ENCODE data around the gene TMEM187. TPM values are rescaled to one million over a fixed set of nuclear protein-coding genes. Genes with fewer than 3 reads are reported as not detected.
A peak's percentile ranks its signal among the peaks of the same experiment; 100 is the strongest.

TMEM187 gene
- total RNA-seq, 2 donors from 2014 or later: 5.1 to 6.4 TPM

DNA sequence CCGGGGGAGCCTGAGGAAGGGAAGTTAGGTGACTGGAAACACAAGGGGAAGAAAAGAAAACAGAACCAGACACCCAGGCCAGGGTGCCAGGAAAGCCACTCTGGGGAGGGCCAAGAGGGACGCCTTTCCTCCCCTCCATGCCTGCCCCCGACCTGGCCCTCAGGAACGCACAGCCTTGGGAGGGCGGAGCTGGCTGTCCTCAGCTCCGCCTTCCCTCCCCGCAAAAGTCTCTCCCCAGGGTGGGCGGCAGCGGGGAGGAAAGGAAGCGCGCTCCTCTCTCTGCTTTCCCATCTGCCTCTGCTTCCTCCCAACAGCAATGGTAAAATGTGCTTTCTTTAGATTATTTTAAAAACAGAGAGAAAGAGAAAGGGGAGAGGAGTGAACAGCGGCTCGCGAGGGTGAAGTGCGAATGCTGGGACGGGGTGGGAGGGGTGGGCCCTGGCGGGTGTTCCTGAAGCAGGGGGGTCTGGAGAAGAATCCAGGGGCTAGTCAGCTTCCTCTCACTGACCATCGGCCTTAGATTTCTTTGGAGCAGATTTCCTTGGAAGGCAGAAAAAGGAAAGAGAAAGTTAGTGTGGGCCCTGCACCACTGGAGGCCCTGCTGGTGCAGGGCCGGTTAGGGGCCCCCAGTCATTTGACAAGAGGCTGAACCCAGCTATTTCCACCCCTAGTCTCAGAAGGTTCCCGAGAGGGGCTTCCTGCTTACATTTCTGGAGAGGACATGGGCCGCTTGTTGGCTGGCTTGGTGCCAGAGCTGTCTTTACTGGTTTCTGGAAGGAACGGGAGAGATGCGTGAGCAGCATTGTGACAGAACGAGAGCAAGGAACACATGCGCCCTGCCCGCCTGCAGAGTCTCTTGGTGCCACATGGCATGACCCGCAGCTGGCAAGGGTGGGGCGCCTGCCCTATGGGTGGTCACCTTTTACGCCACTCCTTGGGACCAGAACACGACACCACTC is 23.4 kb upstream of the TMEM187 start:
- Mint-ChIP-seq H3K9me3 (no peaks in the 10 kb centered on the region), H3K27ac (peak overlapping the region; percentile 46 to 87), H3K36me3 (peaks cover 6 to 7% of the 10 kb centered on the region in 2 donors)
- no peak for ATAC-seq
- DNase-seq (ENCODE audit: low spot score in 2 of 2): no peak

DNA sequence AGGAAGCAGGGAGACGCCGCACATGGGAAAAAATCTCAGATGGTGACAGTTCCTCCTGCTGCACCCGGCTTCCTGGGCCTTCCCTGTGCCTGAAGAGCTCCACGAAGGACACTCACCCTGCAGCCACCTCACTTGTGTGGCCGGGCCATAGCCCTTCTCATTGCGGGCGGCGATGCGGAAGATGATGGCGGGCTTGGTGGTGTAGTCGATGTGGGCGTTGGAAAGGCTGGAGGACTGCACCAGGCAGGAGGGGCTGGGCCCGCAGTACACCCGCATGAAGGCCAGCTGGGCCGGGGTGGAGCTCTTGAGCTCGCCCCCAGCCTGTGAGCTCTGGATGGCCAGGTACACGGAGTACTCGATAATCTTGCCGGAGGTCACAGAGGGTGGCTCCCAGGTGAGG is 22.4 kb upstream of the TMEM187 start:
- H3K27ac Mint-ChIP-seq: peak overlapping the region in 1 of 2 donors; percentile 46
- ATAC-seq: no peak
- peaks cover 6 to 7% of the 10 kb centered on the region in 2 donors for H3K36me3 Mint-ChIP-seq
- no peaks in the 10 kb centered on the region for H3K9me3 Mint-ChIP-seq
- no peak for DNase-seq (ENCODE audit: low spot score in 2 of 2)

DNA sequence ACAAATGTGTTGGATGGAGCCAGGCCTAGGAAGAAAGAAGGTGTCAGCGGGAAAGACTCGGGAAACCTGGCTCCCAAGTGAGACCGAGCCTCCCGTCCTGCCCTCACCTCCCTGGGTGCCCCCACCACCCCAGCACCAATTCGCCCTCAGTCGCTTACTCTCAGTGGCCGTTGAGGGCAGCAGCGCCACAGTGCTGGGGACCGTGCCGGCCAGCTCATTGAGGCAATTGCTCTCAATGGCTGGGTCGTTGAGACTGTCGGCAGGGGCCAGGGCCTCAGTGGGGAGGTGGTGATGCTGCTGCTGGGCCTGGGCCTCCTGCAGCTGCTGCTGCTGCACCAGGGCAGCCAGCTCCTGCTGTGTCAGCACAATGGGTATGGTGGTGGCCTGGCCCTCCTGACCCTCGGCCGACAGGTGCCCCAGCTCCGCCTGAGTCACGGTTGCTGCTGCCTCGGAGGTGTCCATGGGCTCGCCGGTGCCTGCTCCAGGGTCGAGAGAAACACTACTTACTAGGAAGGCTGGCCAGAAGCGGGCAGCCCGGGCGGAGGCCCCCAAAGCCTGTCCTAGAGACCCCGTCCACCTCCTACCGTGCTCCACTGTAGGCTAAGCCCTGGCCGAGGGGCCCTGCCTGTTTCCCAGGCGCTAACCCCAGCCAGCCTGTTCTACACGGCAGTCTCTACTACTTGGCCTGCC is 20.7 kb upstream of the TMEM187 start:
- ATAC-seq (no peak), DNase-seq (ENCODE audit: low spot score in 2 of 2) (no peak)
- no peak overlapping the region for H3K27ac Mint-ChIP-seq
- peaks cover 6 to 7% of the 10 kb centered on the region in 2 donors for H3K36me3 Mint-ChIP-seq
- H3K9me3 Mint-ChIP-seq: no peaks in the 10 kb centered on the region

DNA sequence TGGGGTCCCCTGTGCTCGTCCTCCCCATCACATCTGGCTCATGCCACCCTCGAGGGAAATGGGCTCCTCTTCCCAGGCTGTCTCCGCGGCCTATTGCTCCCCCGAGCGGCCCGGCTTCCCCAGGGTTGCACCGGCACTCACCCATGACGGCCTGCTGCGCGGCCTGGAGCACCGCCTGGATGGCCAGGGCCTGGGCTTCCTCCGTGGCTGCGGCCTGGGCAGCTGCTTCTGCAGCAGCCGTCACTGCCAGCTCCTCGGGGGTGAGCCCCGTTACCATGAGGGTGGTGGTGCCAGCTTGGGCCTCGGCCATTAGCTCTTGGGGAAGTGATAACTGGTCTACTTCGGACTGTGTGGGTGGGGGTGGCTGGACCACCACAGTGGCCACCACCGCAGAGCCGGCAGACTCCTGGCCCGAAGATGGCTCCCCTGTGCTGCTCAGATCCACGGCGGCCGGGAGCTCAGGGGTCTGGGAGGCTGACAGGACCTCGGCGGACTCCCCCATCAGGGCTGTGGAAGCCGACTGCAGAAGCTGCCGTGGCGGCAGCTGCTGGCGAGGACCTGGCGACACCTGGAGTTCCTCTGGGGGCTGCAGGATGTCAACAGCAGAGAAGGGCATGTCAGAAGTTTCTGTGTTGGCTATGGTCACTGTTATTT is 20.1 kb upstream of the TMEM187 start:
- ATAC-seq (no peak), DNase-seq (ENCODE audit: low spot score in 2 of 2) (no peak)
- Mint-ChIP-seq H3K9me3 (no peaks in the 10 kb centered on the region), H3K36me3 (peaks cover 6 to 7% of the 10 kb centered on the region in 2 donors), H3K27ac (no peak overlapping the region)

DNA sequence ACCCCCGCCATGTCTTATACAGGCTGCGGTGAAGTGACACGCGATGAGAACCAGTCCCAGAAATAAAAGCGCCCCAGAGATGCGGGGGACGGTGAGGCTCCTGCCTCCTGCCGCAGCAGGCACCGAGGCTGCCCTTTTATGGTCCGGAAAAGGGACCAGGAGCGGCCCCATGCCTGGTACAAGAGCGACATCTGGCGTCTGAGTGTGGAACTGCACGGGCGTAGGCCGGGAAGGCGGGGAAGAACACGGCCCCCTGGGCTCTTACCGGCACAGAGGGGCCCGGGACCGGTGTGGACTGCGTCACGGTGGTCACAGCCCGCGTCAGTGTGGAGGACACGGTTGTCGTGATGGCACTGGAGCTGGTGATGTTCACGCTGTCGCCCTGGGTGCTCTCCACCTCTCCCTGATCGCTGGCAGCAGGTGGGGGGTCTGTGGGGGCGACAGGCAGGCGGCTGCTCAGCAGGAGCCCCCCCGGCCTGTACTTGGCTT is 19.2 kb upstream of the TMEM187 start:
- H3K27ac Mint-ChIP-seq: peak overlapping the region in 1 of 2 donors; percentile 74
- H3K36me3 Mint-ChIP-seq: peaks cover 6 to 7% of the 10 kb centered on the region in 2 donors

DNA sequence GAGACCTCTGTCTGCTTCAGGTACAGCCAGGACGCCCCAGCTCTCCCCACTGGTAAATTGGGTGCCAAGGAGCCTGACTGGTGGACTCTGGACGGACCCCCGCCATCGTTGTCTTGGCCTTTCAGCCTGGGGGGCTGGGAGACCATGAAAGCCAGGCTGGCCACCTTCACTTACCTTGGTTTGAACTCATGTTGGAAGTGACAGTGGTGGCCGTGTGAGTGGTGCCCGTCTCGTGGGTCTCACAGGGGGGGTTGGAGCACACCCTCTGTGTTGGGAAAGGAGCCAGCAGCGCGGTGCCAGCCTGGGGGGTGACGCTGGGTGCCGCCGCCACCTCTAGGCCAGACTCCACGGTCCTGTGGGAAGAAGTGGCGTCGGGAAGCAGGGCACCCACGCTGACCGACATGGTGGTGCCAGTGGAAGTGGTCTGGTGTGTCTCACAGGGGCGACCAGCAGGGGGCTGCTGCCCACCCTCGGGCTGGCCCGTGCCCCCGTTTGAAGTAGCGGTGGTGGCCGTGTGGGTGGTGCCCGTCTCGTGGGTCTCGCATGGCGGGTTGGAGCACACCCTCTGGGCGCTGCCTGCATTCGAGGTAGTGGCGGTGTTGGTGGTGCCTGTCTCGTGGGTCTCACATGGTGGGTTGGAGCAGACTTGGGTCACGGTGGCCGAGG is 18.5 kb upstream of the TMEM187 start:
- no peak for ATAC-seq
- Mint-ChIP-seq H3K27ac (peak overlapping the region in 1 of 2 donors; percentile 48), H3K9me3 (no peaks in the 10 kb centered on the region), H3K36me3 (peaks cover 6 to 7% of the 10 kb centered on the region in 2 donors)
- DNase-seq (ENCODE audit: low spot score in 2 of 2): no peak

More for the DNA sequence above, 19.2 kb upstream of the TMEM187 start:
- no peaks in the 10 kb centered on the region for H3K9me3 Mint-ChIP-seq
- ATAC-seq (peak; percentile 60 to 64), DNase-seq (ENCODE audit: low spot score in 2 of 2) (peak; percentile 68 to 82)

DNA sequence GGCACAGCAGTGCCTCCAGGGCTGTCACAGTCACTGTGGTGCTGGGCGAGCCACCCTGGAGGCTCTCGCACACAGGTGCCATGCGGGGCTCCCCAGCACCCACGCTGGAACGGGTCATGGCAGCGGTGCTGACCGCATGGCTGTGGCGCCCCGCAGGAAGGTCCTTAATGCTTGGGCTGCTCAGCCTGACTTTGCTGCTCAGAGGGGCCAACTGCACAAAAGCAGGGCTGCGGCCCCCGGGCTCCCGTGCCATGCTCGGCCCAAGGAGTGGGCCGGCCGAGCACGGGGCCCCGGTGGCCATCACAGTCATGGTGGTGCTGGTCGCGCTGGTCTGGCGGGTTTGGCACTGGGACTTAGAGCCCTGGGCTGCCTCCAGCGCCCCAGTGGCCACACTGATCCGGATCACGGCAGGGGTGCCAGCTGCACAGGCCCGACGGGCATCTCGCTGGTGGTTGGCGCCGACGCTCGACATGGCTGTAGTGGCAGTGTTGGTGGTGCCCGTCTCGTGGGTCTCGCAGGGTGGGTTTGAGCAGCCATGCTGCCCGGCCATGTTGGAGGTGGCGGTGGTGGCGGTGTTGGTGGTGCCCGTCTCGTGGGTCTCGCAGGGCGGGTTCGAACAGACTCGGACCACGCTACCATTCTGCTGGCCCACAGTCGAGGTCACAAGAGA is 17.9 kb upstream of the TMEM187 start:
- ATAC-seq (no peak), DNase-seq (ENCODE audit: low spot score in 2 of 2) (no peak)
- H3K36me3 Mint-ChIP-seq: peaks cover 6 to 7% of the 10 kb centered on the region in 2 donors
- H3K27ac Mint-ChIP-seq: peak overlapping the region in 1 of 2 donors; percentile 48
- no peaks in the 10 kb centered on the region for H3K9me3 Mint-ChIP-seq

DNA sequence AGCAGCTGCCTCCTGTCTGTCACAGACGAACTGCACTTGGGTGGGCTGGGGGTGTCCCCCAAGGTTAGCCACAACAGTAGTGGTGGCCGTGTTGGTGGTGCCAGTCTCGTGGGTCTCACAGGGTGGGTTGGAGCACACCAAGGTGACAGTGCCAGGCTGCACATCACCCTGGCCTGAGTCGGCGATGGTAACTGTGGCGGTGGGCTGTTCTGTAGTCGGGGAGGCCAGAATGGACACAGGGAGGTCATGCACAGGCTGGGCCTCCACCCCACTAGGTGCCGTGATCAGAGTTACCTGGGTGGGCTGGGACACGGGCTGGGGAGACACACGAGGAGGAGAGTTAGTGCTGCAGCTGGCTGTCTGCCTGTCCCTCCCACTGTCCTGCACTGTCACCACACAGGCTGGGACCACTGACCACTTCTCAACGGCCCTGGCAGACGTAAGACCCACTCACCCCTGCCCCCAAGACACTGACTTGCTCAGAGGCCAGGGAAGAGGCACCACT is 17.3 kb upstream of the TMEM187 start:
- DNase-seq (ENCODE audit: low spot score in 2 of 2) (no peak), ATAC-seq (no peak)
- H3K9me3 Mint-ChIP-seq: no peaks in the 10 kb centered on the region
- peaks cover 6 to 7% of the 10 kb centered on the region in 2 donors for H3K36me3 Mint-ChIP-seq
- no peak overlapping the region for H3K27ac Mint-ChIP-seq

DNA sequence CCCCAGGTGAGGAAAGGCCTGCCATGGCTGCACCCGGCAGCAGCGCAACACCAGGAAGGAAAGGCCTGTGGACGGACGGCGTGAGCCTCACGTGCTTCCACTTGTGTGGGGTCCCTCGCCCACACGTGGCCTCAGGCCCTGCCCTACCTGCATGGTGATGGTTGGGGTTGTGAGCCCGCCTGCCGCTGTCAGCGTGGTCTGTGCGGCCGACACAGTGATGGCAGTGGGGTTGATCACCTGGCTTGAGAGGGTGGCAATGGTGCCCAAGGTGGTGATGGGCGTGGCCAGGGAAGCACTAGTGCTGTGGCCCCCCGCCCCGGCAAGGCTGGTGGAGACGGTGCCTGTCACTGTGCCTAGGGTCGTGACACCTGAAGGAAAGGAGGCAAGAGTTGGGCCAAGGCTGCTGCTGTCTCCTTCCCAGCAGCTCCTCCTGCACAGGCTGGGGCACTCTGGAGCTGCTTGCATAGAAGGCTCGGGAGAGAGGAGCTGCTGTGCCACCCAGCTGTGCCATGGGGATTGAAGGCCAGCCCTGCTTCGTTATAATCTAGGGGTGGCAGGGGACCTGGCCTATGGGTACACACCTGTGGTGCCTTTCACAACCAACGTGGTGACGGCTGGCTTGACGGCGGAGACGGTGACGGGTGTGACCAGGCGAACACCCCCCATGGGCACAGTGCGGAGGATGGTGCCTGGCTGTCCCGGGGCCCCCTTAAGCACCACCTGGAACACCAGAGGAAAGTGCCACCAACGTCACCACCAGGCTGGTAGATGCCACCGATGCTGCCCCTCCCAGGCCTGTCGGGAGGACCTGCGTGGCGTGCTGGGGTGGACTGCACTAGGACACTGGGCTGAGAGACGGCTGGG is 16.3 kb upstream of the TMEM187 start:
- peaks cover 3% of the 10 kb centered on the region in 2 donors for H3K36me3 Mint-ChIP-seq
- no peak for DNase-seq (ENCODE audit: low spot score in 2 of 2)
- ATAC-seq: no peak
- H3K9me3 Mint-ChIP-seq: no peaks in the 10 kb centered on the region
- peak overlapping the region in 1 of 2 donors; percentile 63 for H3K27ac Mint-ChIP-seq

DNA sequence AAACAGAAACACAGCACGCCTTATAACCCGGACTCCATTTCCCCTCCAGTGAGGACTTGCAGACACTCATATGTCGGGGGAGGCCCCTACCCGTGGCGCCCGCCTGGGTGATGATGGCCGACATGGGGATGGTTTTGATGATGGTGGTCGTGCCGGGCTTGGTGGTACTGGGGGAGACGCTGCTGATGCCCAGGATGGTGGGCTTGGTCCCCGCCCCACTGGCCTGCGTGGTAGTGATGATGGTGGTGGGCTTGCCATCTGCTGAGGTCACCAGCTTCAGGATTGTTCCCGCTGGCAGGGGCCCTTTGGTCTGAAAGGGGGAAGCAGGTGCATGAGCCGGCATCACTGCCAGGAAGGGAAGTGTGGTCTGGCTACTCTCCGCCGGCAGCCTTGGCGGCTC is 15.3 kb upstream of the TMEM187 start:
- no peaks in the 10 kb centered on the region for H3K9me3 Mint-ChIP-seq
- no peak for ATAC-seq
- DNase-seq (ENCODE audit: low spot score in 2 of 2): no peak

DNA sequence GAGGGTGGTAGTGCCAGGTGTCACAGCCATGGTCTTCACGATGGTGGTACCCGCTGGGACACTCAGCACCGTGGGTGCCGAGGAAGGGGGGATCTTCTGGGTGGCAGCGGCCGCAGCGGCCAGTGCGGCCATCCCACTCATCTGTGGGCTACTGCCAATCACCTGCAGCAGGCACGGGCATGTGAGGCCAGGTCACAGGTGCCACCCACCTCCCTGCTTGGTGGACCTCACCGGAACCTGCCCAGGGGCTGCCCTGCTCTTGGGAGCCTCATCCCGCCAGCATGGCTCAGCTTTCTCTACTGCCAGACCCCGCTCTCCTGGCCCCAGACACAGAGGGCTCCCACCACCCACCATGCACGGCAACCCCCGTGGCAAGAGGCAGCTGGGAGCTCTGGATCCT is 13.9 kb upstream of the TMEM187 start:
- ATAC-seq: no peak
- DNase-seq (ENCODE audit: low spot score in 2 of 2): no peak
- no peaks in the 10 kb centered on the region for H3K9me3 Mint-ChIP-seq
- no peak overlapping the region for H3K27ac Mint-ChIP-seq
- no peaks in the 10 kb centered on the region for H3K36me3 Mint-ChIP-seq

More for the DNA sequence above, 15.3 kb upstream of the TMEM187 start:
- Mint-ChIP-seq H3K36me3 (no peaks in the 10 kb centered on the region), H3K27ac (no peak overlapping the region)

DNA sequence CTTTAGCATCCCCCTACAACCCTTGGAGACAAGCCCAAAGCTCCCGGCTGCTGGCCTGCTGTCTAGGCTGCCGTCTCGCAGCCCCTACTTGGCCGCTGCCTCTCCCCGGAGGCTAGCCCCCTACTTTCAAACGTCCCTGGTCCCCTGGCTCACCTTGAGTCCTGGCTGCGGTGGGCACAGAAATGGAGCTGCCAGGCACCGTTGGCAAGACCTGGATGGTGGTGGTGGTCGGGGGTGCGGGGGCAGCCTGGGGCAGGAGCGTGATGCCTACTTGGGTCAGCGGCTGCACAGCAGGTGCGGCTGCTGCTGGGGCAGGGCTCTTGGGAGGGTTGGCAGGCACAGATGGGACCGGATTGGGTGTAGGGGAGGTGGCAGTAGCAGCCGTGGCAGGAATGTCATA is 12.9 kb upstream of the TMEM187 start:
- Mint-ChIP-seq H3K36me3 (no peaks in the 10 kb centered on the region), H3K27ac (no peak overlapping the region), H3K9me3 (no peaks in the 10 kb centered on the region)
- DNase-seq (ENCODE audit: low spot score in 2 of 2): no peak
- ATAC-seq: no peak

DNA sequence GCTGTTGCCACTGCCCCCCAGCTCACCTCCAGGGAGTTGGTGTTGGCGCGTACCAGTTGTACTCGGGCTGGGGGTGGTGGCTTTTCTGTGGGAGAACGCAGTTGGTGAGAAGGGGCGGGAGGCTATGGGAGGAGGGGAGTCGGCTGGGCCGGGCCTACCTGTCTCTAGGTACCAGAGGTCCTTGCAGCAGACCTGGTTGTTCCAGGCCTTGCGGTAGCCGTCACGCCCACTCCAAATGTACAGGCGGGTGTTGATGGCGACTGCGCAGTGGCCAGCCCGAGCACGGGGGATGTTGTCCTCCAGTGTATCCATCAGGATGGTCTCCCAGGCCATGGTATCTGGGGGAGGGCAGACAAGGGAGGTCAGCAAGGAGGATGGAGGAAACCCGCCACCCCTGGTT is 12.5 kb upstream of the TMEM187 start:
- H3K9me3 Mint-ChIP-seq: no peaks in the 10 kb centered on the region
- no peaks in the 10 kb centered on the region for H3K36me3 Mint-ChIP-seq
- ATAC-seq (no peak), DNase-seq (ENCODE audit: low spot score in 2 of 2) (no peak)
- no peak overlapping the region for H3K27ac Mint-ChIP-seq

DNA sequence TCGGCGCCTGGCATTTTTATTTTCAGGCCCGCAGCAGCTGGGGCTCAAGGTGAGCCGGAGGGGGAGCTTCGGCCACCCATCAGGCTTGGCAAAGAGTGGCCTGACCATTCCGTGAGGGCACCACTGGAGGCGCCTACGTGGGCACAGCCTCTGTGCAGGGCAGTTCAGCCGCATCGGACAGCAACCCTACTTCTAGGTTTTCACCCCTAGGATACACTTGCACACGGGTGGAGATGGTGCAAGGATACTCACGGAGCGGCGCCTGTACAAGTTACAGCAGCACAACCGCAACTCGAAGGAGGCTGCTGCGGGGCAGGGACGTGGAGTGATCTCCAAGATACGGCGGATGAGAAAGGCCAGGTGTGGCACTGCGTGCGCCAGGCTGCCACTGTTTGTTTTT is 11.8 kb upstream of the TMEM187 start:
- Mint-ChIP-seq H3K27ac (no peak overlapping the region), H3K36me3 (no peaks in the 10 kb centered on the region), H3K9me3 (no peaks in the 10 kb centered on the region)
- no peak for ATAC-seq
- no peak for DNase-seq (ENCODE audit: low spot score in 2 of 2)

DNA sequence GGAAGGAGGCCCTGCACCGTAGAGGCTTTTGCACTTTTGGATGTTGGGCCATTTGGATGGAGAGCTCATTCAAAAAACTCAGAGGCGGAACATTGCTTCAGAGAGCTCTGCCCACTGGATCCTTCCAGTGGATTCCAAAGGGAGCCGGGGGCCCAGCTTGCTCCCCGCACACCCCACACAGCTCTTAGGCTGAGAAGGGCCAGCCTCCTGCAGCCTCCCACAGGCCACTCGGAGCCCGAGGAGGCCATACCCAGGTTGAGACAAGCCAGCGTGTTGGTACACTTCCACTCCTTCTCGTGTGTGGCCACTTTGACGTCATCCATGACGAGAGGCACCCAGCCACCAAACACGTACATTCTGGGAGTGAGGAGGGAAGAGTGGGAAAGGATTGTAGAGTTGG is 11.3 kb upstream of the TMEM187 start:
- Mint-ChIP-seq H3K9me3 (no peaks in the 10 kb centered on the region), H3K27ac (no peak overlapping the region), H3K36me3 (no peaks in the 10 kb centered on the region)
- DNase-seq (ENCODE audit: low spot score in 2 of 2): no peak
- no peak for ATAC-seq
